ENCODE measurements around the gene GNG12. TPM values are rescaled to one million over a fixed set of nuclear protein-coding genes. Genes with fewer than 3 reads are reported as not detected.

Gene GNG12
- total RNA-seq, 1 experiment from 2014 or later: 70.0 TPM

Other genes starting within 250 kb of the GNG12 start
- gene GADD45A, start 148.3 kb downstream of the GNG12 start, total RNA-seq (2021; ENCODE audit: unreplicated experiment): 106 TPM
- gene DIRAS3, start 217.2 kb upstream of the GNG12 start, total RNA-seq (2021; ENCODE audit: unreplicated experiment): not detected

Measured in Panc1 (cell line).